Measurements from ENCODE around the gene IFT20.
A peak's percentile ranks its signal among the peaks of the same experiment; 100 is the strongest.

Gene IFT20

DNA sequence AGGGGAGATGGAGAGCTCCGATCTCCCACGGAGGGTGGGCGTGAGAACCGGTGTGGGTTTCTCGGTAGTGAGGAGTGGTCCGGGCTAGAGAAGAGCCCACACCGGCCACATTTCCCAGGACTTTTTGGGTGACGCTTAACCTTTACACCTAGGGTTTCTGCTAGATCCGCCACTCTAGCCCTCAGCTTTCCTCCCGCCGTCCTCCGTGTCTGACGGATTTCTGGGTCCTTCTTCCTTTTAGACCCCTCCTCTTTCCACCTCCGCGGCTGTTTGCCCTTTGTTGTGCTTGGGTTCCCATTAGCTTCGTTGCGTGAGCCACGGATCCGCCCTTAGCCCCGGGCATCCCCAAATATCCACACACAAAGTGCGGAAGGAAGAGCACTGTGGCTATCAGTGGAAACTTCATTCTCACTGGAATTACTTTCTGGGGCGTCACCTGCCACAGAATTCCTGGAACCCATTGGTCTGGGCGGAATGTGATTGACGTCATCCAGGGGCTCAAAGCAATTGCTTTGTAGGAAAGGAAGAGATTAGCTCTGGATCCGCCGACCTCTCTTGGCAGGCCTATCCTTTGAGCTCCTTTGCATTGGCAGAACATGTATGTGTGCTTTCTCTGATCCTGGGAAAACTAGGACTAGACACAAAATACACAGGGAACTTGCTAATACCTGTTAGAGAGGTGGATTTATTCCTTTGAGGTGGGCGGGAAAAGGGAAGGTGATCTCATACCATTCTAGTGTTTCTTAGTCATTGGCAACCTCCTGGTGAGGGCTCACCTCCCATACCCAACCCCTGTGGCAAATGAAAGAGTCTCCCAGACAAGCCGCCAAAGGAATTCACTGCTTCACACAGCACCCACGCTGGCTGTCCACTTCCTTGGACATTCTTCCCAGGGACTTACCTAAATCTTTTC lies 943 bp upstream of the IFT20 start:
- no peak for DNase-seq (ENCODE audit: low read depth in 2 of 2)

DNA sequence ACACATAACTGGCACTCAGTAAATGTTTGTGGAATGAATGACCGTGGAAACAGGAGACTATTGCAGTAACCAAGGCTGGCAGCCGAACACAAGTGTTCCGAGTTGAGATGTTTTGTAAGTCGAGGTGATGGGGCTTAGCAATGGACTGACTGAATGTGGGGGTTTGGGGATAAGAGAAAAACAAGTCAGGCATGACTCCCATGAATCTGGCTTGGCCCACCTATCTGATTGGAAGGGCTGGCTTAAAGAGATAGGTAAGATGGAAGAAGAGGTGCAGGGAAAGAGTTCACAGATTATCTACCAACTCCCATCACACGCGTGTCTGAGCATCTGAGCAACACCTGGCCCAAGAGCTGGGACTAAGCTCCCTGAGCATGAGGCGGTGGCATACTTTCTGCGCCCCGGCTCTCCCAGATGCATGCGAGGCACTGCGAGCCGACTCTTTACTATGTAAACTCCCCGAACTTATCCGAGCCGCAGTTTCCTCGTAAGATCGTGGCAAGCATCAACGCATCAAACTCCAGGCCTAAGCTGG lies 539 bp downstream of the IFT20 start:
- no peak for DNase-seq (ENCODE audit: low read depth in 2 of 2)

DNA sequence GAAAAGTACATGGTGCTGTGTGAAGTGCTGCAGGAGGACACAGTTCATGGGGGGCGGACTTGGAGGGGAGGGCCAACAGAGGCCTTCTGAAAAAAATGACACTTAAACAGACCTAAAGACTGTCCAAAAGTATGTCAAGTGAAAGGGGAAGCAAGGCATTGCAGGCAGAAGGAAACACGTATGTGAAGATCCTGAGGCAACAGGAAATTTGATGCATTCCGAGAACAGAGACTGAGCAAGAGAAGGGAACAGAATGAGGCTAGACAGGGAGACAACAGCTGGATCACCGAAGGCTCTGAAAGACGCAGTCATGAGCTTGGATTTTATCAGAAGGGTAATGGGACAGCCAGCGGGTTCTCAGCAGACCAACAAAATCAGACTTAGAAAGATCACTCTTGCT lies 1.1 kb downstream of the IFT20 start:
- no peak for DNase-seq (ENCODE audit: low read depth in 2 of 2)

GRCh38 chr17:28333083-28333746 lies 2.1 kb downstream of the IFT20 start:
- DNase-seq (ENCODE audit: low read depth in 2 of 2) = no peak

GRCh38 chr17:28331891-28332420 lies 3.3 kb downstream of the IFT20 start:
- DNase-seq (ENCODE audit: low read depth in 2 of 2) = no peak

- DNase-seq (ENCODE audit: low read depth in 2 of 2) = no peak
These were observed 4.6 kb downstream of the IFT20 start for GRCh38 chr17:28330671-28331070.

DNA sequence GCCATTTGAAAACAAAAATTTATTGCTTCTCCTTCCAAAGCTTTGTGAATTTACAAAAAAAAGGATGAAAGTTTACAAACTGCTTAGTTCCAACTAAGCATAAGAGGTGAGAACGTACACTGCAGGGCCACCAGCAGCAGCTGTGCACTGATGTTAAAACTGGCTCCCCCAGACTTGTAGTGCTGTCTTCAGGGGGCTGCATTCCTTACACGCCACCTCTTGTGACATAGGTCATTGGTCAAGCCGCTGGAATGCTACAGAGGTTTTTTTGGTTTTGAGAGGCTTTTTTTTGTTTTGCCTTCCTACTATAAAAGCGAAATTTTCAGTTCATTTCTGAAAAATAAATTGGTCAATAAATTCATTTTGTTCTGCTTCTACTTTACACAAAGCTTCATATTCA lies 6.9 kb downstream of the IFT20 start:
- no peak for DNase-seq (ENCODE audit: low read depth in 2 of 2)

DNA sequence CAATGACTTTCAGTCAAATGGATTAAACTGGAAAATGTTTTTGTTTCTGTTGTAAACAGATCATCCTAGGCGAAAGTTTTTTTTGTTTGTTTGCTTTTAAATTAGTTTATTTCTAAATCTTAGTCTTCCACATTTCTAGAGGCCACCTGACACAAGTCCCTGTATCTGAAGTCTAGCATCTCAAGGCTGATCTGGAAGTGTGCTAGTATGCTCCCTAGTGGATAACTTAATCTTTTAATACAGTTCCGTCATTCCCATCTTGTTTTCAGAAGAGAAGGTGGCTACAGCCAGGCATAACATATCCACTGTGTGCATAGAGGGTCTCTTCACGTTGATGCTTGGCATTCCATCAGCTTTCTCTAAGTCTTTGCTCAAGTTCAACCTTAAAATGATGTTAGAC lies 7.6 kb downstream of the IFT20 start:
- no peak for DNase-seq (ENCODE audit: low read depth in 2 of 2)

DNA sequence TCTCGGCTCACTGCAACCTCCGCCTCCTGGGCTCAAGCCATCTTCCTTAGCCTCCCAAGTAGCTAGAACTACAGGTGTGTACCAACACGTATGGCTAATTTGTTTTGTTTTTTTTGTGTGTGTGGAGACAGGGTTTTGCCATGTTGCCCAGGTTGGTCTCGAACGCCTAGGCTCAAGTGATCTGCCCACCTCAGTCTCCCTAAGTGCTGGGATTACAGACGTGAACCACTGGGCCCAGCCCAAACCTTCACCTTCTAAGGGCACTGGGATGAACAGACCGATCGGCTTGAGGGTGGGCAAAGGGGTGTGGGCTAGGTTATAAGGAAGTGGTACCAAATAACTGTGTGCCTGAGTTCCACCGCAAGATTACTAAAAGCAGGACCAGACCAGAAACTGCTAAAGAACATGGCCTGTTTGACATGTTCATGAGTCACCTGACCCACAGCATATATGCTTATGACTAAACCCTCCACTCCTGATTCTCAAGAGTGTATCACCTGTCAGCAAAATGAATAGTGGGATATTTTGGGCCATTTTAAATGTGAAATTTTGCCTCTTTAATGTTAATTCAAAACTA lies 8.2 kb downstream of the IFT20 start:
- no peak for DNase-seq (ENCODE audit: low read depth in 2 of 2)

- DNase-seq (ENCODE audit: low read depth in 2 of 2) = no peak
These were observed 9.2 kb downstream of the IFT20 start for GRCh38 chr17:28326114-28326513.

GRCh38 chr17:28325211-28325610 lies 10.1 kb downstream of the IFT20 start:
- DNase-seq (ENCODE audit: low read depth in 2 of 2) = no peak

DNA sequence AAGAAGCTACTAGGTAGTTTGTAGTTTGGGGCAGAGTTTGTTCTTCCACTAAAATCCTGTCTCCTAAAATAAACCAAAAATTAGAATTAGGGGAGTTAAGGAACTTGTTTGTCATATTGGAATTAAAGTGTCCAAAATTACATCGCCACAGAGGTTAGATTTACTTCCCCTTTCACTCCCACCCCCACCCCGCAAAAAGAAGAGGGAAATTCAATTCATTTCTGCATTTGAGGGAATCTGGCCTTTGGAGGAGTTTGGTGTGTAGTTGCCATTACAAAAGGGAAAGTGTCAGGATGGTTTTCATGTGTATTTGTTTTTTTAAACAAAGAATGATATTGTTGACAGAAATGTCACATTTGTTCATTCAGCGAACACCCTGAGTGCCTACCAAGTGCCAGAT lies 10.5 kb downstream of the IFT20 start:
- DNase-seq (ENCODE audit: low read depth in 2 of 2) = no peak

- DNase-seq (ENCODE audit: low read depth in 2 of 2) = no peak
These were observed 11.0 kb downstream of the IFT20 start for GRCh38 chr17:28324267-28324745.

DNA sequence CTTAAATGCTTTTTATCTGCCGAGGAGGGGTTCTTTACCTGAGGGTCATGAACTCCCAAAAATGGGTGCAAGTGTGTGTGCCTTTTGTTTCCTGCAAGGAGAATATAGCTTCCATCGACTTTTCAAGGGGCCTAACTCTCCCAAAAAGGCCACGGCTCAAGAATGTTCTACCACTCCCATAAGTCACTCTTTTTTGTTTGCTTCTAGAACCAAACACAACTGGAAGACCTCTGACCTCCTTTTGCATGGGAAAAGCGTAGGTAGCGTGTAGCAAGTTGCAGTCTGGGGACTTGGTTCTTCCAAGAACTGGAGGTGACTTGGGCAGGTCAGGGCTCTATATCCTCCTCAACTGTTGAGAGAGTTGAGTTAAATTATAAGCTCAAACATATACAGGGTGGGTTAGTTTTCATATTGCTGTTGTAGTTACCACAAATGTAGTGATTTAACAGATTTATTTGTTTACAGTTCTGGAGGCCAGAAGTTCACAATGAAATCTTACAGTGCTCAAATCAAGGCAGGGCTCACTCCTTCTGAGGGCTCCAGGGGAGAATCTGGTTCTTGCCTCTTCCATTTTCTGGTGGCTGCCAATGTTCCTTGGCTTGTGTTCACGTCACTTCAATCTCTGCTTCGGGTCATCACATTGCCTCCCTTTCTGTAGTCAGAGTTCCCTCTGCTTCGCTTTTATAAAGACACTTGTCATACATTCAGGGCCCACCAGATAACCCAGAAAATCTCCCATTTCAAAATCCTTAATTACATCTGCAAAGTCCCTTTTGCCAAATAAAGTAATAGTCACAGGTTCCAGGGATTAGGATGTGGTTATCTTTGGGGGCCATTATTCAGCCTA lies 14.8 kb downstream of the IFT20 start:
- no peak for DNase-seq (ENCODE audit: low read depth in 2 of 2)

- no peak for DNase-seq (ENCODE audit: low read depth in 2 of 2)
These were observed 15.7 kb downstream of the IFT20 start for GRCh38 chr17:28319598-28319935.

GRCh38 chr17:28318759-28319597 lies 16.3 kb downstream of the IFT20 start, which contains the start of gene TMEM97:
Gene TMEM97, plus strand, starts transcription at chr17:28319200. Its CDS starts 40 bp downstream, at chr17:28319240.
- peak; percentile 86 to 89 for DNase-seq (ENCODE audit: low read depth in 2 of 2)

DNA sequence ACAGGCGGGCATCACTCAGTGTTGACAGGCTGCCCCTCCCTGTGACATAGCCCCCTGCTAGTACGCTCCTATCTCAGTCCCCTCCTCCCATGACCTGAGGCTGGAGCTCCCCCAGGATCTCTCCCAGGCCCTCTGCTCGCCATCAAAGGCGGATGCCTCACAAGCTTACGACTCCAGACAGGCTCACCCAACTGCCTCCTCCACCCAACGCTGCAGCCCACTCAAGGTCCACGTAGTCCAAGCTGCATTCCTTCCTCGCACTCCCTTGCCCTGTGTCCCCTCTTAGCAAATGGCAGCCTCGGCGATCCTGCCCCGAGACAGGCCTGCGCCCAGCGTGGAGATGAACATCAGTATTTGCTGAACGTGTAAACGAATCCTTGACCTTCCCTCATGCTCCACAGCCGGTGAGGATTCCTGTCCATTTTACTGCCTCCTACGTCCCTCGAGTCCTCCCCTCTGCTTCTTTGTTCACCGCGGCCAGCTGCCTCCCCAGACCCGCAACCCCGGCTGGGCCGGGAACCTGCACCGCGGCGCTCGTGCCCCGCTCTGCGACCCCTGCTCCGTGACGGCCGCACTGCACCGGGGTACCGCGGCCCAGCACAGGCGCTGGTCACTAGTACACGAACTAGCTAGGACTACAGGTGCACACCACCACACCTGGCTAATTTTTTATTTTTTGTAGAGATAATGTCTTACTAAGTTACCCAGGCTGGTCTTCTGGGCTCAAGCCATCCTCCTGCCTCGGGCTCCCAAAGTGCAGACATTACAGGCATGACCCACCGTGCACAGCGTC lies 17.1 kb downstream of the IFT20 start:
- no peak for DNase-seq (ENCODE audit: low read depth in 2 of 2)

- no peak for DNase-seq (ENCODE audit: low read depth in 2 of 2)
These were observed 17.9 kb downstream of the IFT20 start for GRCh38 chr17:28317099-28317965.
